Activated gamma-delta T cell (primary cell): Measurements from ENCODE around the gene ACTL10.

Source experiments
- DNase-seq: peaks from one replicate; lab custom pipeline; 2025; lab: John Stamatoyannopoulos, UW

Gene ACTL10

DNA sequence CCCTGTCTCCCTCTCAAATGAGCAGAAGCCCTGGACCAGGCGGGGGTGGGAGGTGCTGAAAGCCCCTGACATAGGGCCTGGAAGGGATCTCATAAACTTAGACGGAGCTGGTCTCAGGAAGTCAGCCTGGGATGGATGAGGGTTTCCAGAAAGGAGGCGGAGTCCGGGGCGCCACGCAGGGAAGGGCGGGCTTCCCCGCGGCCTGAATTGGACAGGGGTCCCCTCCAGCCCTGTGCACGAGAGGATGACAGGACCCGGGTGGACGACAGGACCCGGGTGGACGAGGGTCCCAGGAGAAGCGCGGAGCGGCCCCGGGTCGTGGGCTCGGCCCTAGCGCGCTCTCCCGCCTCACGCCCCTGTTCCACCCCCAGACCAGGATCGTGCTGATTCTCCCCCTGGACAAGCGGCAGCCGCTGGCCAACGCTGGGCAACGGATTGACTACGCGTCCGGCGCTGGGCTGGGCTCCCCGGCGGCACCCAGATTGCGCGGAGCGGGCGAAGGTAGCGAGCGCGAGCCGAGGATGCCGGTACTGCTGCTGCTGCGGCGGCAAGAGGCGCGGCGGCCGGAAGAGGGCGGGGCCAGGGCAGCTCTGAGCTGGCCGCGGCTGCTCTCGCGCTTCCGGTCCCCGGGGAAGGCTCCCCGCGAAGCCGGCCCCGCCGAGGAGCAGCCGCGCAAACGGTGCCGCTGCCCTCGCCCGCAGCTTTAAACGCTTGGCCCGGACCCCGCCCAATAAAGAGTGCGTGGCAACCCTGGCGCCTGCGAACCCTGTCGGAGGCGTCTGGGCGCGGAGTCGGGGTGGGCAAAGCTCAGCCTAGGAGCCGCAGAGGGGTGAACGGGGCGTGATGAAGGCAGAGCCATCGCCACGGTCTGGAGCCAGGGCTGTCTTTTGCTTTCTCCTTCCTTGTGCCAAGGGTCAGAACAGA is 3.3 kb upstream of the ACTL10 start:
- peak; percentile 76 for DNase-seq

DNA sequence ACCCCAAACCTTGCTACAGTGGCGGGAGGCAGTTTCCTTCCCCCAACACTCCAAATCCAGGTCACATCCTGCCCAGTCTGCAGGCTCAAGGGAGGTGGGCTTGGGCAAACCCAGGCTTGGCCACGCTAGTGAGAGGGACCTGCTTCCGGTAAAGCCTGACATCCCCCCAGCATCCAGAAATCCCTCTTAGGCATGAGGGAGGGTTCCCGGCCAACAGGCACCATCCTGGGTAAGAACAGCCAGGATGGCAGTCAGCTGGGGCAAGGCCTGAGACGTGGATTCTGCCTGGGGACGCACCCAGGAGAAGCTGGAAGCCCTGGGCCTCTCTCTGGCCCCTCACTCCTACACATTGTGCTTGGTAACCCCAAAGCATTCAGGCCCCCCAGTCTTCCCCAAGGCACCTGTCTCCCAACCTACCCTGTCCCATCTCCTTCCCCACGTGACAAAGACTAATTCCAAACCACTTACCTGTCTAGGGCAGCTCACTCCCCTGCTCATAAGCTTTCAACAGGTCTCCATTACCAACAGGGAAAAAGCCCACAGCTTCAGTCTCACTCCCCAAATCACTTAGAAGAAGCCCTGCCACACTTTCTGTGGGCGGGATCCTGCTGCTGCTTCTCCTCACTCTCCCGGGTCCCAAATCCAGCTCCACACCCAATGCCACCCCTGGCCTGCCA is 2.5 kb upstream of the ACTL10 start:
- no peak for DNase-seq

DNA sequence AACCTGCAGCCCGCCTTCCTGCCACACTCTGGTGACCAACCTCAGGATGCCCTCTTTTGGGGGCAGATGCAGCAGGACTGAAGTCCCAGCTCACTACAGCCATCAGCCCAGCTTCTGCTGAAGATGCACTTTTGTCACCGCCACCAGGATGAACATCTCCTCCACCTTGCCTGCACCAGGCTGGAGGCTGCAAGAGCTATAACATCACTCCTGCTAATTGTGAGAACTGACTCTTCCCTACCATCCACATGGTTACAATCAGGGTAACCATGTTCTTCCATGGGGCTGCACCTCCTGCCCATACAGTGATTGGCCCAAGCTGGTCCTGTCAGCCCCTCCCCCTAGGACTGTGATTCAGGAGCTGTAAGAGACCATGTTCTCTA is 2.0 kb upstream of the ACTL10 start:
- no peak for DNase-seq

DNA sequence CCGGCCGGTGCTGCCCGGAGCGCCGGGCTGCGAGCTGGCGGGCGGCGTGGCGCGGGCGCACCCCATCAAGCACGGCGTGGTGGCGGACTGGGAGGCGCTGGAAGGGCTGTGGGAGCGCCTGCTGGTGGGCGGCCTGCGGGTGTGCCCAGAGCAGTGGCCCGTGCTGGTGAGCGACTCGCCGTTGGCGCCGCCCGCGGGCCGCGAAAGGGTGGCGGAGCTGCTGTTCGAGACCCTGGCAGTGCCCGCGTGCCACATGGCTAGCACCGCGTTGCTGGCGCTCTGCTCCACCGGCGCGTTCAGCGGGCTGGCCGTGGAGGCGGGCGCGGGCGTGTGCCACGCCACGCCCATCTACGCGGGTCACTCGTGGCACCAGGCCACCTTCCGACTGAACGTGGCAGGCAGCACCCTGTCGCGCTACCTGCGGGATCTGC is 517 bp downstream of the ACTL10 start:
- peak; percentile 38 for DNase-seq

DNA sequence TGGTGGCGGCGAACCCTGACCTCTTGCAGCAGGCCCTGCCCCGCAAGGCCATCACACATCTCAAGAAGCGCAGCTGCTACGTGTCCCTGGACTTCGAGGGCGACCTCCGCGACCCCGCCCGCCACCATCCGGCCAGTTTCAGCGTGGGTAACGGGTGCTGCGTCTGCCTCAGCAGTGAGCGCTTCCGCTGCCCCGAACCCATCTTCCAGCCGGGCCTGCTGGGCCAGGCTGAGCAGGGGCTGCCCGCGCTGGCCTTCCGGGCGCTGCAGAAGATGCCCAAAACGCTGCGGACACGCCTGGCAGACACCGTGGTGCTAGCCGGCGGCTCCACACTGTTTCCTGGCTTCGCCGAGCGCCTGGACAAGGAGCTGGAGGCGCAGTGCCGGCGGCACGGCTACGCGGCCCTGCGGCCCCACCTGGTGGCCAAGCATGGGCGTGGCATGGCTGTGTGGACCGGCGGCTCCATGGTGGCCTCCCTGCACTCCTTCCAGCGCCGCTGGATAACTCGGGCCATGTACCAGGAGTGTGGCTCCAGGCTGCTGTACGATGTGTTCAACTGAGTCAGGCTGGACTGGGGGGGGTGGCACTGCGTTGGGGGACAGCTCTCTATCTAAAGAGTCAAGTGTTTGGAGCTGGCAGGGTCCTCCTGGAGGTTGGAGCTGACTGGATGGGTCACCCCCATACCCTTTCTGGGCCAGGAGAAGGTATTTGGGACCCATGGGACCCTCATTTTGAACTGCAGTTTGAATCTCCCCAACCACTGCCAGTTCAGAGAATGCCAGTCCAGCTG is 1.1 kb downstream of the ACTL10 start:
- peak; percentile 55 for DNase-seq

DNA sequence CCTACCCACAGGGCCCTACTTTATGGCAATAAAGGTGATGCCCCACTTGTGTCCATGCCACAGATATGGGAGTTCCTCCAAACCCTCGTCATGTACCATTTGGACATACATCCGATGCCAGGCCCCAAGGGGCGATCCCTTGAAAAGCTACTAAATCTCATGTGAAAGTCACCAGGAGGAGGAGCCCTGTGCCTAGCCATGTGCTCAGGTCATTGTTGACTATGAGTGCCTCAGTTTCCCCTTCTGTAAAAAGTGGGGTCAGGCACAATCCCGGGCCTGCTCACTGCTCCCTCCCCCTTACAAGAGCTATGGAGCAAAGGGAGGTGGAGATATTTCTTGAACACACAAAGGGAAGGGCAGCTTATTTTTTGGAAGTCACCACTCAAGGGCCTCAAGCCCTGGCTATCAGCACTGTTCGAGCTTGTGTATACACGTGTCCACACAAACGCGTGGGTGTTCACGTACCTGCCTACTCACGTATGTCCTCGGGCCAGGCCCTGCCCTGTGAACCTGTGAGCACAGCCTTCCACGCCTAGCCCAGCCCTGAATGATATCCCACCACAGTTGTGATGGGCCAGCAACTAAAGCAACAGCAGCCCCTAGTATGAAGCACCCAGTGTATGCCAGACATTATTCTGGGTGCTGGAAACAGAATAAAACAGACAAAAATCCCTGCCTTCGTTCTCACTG is 1.9 kb downstream of the ACTL10 start:
- DNase-seq, result no peak

DNA sequence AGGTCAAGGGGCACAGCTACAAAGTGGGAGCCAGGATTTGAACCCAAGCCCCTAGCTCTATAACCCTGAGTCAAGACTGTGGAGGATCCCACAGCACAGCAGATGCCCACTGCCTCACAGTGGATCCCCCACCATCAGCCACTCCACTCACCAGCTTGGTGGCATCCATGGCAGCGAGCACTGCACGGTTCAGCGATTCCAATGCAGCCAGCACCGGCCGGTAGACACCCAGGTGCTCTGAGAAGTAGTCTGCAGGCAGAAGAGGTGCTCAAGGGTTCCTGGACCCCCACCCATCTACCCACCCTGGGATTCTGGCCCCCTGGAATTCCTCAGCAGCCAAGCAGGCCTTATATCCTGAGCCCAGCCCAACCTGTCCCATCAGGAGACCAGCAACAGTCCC is 2.5 kb downstream of the ACTL10 start:
- no peak for DNase-seq

DNA sequence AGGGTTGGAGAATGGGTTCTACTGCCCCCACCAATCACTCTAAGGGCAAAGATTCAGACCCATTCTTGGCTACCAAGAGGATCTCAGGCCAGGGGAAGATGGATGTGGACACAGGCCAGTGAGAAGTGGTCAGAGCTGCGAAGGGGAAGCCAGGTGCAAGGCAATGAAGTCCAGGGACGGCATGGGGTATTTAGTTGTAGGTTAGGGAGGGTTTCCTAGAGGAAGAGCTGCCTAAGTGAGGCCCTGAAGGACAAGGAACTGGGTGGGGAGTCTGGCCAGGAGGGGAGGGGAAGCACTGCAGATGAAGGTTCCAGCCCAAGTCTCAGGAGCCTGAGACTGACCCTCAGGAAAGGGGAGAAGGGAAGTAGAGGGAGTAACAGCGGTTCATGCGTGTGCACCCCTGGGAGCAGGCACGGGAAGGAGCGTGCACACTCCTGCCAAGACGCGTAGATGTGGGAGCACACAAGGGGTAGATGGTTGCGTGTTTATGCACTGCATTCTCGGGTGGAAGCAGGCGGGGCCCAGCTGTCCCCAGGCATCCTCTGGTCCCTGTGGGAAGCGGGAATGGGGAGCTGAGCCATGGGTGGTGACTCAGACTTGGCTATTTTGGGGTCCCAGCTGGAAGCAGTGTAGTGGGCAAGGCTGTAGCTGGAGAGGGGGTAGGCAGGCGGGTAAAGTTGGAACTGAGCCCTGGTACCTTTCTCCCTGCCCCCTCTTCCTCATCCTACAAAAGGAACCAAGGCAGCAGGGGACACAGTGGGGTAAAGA is 3.3 kb downstream of the ACTL10 start:
- no peak for DNase-seq

DNA sequence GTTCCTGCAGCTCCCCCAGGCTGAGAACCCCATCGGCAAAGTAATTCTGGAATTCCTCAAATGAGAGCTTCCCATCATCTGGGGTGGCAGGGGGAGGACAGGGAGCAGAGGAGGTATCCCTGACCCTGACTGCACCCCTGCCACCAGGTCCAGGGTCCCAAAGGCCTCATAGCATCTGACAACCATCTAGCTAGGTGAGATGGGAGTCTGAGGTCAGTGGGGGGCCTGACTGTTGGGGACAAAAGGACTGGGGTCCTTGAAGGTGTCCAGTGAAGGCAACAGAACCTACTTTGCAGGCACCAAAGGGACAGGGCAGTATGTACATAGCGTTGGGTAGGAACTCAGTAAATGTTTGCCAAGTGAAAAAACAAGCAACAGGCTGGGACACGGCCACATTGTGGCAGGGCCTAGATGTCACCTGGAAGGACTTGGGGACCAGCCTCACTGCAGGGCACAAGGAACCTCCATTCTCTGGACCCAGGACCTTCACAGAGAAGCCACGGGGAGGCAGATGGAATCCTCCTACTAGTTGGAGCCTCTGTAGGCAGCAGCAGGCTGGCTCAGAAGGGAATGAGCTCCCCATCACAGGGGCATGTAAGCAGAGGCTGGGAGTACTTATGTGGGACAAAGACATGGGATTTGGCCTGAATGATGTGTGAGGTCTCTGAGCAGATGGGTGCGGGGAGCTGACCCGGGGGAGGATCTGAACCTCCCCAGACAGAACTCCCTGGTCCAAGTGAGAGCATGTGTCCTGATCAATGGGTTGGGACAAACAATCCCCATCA is 4.2 kb downstream of the ACTL10 start:
- DNase-seq, result no peak

DNA sequence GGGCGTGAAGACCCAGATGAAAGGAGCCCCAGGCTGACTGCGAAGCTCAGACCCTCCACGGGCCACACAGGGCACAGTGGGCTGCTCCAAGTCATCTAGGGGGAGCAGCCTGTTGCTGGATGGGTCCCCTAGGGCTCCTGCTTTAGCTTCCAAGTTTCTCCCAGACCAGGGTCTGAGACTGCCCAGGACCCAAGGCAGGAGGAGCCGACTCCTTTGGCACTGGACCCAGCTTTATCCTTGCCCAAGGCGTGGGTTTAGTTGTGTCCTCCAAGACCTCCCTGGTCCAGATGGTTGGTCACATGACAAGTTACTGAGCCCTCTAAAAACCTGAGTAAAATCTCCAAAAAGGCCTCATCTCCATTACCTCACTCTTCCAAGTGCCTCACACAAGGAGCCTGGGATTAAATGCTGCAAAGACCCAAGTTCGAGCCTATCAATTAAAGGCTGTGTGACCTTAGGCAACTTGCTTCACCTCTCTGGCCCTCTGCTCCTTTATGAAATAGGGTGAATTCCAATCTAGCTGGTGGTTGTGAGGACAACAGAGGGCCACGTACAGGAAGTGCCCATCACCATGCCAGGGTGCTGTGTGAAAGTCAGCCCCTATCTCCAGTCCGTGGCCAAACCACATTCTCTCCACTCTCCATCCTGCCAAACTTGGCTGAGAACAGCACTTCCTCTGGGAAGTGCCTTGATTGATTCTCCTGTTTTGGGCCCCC is 5.0 kb downstream of the ACTL10 start:
- DNase-seq, result no peak

DNA sequence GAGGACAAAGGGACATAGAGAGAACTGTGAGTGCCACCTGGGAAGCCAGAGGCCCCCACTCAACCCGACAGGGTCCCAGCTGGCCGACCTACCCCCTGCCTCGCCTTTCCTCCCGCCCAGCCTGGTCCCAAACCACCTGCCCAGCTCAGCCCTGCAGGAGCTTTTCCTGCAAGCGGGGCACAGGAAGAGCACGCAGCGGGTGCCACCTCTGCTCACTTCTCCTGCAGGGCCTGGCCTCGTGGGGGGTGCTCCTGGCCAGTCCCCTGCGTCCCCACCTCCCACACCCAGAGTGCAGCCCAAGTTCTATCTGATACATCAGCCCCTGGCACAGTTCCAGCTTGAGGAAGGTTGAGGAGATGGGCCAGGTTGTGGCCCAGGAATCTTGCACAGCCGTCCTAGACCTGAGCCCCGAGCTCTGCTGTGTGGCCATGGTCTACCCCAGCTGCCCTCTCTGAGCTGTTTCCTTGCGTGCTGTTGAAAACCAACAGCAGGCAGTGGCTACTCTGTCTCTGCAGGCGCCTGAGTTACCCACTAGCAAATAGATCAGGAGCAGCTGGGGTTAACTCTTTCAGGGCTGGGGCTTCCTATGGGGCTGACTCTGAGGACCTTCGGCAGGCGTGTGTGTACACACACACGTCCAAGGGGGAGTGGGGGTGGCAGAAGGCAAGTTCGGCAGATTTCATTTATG is 5.8 kb downstream of the ACTL10 start:
- no peak for DNase-seq

DNA sequence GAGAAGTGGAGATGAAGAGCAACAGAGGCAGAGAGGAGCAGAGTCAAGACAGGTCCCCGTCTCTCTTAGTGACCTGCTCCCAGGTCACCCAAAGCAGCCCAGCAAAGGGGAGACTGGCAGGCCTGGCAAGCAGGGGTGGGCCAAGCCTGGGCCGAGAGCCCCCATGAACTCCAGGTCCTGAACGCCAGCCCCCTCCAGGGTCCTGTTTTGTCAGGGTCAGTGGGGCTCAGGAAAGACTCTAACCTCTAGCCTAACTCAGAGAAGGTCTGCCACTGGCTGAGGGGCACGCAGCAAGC is 6.3 kb downstream of the ACTL10 start:
- no peak for DNase-seq

DNA sequence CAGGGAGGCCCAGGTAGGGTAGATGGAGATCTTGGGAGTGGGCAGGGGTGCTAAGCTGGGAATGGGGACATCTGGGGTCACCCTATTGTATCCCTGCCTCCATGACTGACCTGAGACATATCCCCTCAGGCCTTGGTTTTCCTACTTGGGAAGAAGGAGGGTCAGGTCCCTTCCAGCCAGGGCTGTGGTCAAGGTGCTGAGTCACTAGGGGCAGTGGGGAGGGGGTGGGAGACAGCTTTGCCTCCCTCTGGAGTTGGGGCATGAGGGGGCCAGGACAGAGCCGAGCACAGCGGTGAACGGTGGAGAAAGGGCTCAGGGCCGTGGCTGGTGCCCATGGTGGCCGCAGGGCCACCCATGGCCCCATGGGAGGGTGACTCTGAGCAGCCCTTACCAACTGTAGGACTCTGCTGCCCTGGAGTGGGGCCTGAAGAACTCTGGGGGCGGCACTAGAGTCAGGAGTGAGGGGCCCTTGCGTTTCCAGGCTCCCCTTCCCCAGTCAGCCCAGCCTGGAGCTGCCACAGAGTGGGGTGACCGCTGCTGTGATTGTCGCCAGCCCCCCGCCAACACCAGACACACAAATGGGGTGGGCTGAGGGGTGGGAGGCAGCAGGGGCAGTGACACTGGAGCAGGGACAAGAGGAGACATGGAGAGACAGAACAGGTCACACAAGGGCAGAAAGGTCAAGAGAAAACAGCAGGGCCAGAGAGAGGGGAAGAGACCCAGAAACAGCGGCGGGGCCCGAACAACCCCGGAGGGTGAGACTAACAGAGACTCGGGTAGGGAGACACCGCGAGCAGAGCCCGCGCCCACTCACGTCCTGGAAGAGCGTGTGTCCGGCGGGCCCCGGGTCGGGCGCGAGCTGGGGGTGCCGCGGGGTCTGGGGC is 6.9 kb downstream of the ACTL10 start:
- no peak for DNase-seq

DNA sequence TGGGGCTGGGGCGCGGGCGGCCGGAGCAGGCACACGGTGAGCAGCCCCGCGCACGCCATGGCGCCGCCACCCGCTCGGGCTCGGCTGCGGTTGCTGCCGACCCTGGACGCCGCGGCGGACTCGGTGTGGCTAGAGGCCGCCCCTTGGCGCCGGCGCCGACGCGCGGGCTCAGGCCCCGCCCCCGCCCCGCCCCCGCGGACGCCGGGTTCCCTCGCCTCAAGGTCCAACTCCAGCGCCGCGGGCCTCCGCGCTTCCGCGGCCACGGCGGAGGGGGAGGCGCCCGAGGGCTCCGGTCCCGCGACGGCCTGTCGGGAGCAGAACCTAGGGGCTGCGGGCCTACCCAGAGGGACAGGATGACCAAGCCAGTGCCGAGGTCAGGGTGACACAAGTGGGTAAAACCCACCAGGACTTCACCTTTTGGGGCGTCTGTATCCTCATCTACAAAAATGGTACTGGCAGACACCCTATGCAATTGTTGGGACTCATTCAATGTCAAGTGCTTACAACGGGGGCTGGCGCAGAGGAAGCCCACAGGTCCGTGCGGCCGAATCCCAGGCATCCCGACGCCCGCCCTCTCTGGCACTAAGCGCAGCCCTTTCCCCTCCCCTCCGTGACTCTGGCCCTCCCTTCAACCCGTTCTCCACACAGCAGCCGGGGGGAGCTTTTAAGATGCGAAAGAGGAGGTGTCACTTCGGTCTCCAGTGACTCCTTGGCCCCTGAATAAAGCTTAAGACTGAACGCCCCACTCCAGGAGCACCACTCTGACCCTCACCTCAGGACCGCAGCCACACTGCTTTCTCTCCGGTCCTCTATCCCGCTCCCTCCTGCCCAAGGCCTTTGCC is 7.8 kb downstream of the ACTL10 start, which contains the start of gene NECAB3:
Gene NECAB3 (minus strand): TSS at position 135 of the 842 bp plus-strand sequence. CDS start 76 bp downstream, at position 59.
- peak; percentile 56 for DNase-seq

DNA sequence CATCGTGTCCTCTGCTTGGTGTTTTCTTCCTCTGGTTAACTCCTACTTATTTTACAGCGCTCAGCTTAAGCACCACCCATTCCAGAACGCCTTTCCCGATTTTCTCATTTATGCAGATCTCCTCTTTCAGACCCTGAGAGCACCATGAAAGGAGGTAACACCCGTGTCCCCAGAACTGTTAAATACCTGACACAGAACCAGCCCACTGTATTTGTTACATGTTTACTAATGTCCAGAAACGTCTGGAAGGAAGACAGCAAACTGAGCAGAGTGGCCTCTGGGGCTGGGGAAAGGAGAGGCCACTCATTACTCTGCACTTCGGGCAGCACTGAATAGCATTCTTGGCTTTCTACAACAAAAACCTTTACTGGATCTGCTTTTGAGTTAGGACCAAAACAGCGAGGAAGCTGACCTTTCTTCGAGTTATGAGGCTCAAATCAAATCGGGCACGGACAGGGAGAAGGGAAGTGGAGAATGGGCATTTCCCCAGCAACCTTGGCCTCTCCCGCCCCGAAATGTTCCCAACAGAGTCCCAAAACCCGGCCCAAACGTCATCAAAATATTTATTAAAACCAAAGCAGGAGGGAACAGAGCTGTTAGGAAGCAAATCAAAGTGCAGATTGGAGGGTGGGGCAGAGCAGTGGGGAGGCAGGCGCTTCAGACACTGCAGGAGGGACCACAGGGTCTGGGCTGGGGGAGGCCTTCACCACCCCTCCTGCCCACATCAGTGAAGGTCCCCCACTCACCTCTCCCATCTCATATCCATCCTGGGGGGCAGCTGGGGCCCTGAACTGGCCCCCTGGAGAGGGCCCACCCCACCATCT is 8.6 kb downstream of the ACTL10 start:
- DNase-seq, result no peak

DNA sequence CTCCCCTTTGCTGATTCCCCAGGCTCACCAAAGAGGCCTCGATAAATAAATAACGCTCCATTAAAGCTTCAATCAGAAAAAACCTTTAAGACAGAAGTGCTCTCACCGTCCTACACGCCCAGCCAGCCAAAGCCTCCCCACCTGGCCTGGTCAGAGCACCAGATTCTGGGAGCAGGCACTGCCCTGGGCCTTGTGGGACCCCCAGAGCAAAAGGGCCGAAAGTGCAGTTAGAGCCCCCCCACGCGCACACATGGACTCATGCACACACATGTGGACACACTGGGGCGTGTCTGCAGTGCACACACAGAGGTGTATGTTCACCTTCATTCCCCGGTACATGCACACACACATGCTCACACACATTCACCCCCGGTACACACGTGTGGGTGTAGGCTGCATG is 9.4 kb downstream of the ACTL10 start:
- no peak for DNase-seq
